Testis (tissue), 3 donors: ENCODE results near the gene LHX5. TPM values are rescaled to one million over a fixed set of nuclear protein-coding genes. Genes with fewer than 3 reads are reported as not detected.

ENCODE experiments used
- DNase-seq: peaks from one replicate; pipeline ENCODE4 v3.0.0-alpha.2; 2019
- H3K27ac ChIP-seq, 2 donors: fragments of 200-600 bp; sonication (generic); one replicate each; pipeline ENCODE4 v1.5.1; 2019
- H3K27me3 ChIP-seq: fragments of 200-600 bp; sonication (generic); one replicate; pipeline ENCODE4 v1.5.1; 2019
- H3K36me3 ChIP-seq: fragments of 200-600 bp; sonication (generic); one replicate; pipeline ENCODE4 v1.5.1; 2017; ENCODE audit warnings: low read depth; ENCODE audit errors: missing control alignments
- H3K4me1 ChIP-seq: fragments of 200-600 bp; sonication (generic); one replicate; pipeline ENCODE4 v1.5.1; 2019
- H3K4me3 ChIP-seq, 2 donors: fragments of 200-600 bp; sonication (generic); one replicate each; pipeline ENCODE4 v1.5.1; 2017 to 2019
- H3K9me3 ChIP-seq: fragments of 200-600 bp; sonication (generic); one replicate; pipeline ENCODE4 v1.5.1; 2017
- CTCF ChIP-seq, 3 experiments: fragments of 450-650 bp in 2 of 3; fragments of 200-600 bp in 1 of 3; sonication (generic) in 1 of 3; IDR thresholded peaks; one replicate each; pipeline ENCODE4 v1.5.1; 2016 to 2019; ENCODE audit warnings: antibody characterized with exemption in 3 of 3, mild to moderate bottlenecking in 2 of 3, moderate library complexity in 1 of 3
- POLR2A ChIP-seq: fragments of 450-650 bp; IDR thresholded peaks from one replicate; pipeline ENCODE4 v1.6.1; 2017; ENCODE audit warnings: antibody characterized with exemption, mild to moderate bottlenecking, moderate library complexity
- WGBS, 2 donors: methylation state at CpG; one replicate each; pipeline ENCODE4 v1.1.5; 2018; 5-methylcytosine and 5-hydroxymethylcytosine counted together
- intact Hi-C: fragments of 100-400 bp; cut with DNase I; formaldehyde crosslinking; loops from one replicate; pipeline ENCODE4 v1.15.1; 2023; ENCODE audit warnings: low total_unique reads
- polyA plus RNA-seq: library from polyadenylated mRNA; stranded (reverse); fragments of 350-450 nt; fragmentation: Illumina TruSeq; extraction: RNeasy Lipid Tissue Mini Kit (QIAGEN cat#74804); gene quantifications from one replicate; pipeline ENCODE4 v1.2.3, GENCODE V29; 2014; ENCODE audit warnings: low read depth, low replicate concordance; ENCODE audit not compliant: insufficient read depth
- total RNA-seq, 2 donors: library from RNA; depleted of rRNA; stranded (reverse); fragments of >200 nt; gene quantifications; one replicate each; pipeline ENCODE4 v1.2.3, GENCODE V29; 2016

The LHX5 gene
- total and polyA plus RNA-seq, 3 donors from 2014 or later = 0.11 to 0.12 TPM; not detected in 1

DNA sequence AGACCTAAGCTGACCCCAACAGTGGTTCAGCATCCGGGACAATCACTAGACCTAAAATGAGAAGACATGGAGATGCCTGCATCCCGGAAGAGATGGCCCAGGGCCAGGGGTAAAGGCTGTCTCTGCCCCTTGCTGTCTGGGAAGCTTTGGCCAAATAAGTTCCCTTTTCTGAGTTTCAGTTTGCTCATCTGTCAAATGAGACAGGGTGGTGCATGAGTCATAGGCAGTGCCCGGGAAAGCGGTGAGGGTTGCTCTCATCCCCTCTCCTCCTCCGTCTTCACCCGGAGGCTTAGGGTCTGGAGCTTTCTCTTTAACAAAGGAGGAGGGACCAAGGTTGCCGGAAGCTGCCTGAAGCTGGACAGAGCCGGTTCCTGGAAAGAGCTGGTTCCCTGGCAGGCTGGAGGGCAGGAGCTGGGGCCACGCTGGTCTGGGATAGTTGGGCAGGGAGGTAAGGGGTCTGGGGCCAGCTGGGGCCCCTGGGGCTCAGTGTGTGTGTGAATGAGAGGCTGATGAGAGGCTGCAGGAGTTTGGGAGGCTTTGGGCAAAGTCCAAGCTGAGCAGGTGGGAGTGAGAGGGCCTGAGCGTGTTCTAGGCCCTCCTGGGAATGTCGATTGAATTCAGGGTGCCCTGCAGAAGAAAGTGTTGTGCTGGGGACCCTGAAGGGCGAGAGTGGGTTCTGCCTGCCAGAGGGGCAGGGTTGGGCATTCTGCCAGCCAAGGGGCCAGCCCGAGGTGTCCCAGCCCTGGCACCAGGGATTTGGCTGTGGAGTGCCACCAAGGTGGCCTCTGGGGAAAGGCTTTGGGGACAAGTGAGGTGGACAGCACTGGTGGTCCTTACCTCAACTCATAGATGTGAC is 49.4 kb downstream of the LHX5 start, which contains the start of gene SDSL:
Gene SDSL (plus strand): TSS at position 351 of the 856 bp plus-strand sequence. CDS start 5,603 bp downstream, outside the sequence.
- Histone ChIP-seq H3K4me3 (peak within 1 kb of the TSS; percentile 48 to 60), H3K9me3 (no peaks in the 10 kb centered on the region), H3K4me1 (peaks cover 10% of the 10 kb centered on the region), H3K27me3 (no peaks in the 10 kb centered on the region), H3K27ac (peak within 1 kb of the TSS; percentile 79 to 82), H3K36me3 (no peaks in the 10 kb centered on the region)
- intact Hi-C loops = no loop called here
- DNase-seq = peak; percentile 81
- TF ChIP-seq POLR2A = no peak
- no peak for TF ChIP-seq CTCF (IDR thresholded peaks at IDR 0.05)
- WGBS, 2 donors = 14 to 33% methylated on average over 11 to 13 of the region's 13 CpGs

- intact Hi-C loops = no loop called here
- Histone ChIP-seq H3K4me3 (no peak overlapping the region), H3K27me3 (no peaks in the 10 kb centered on the region), H3K36me3 (no peaks in the 10 kb centered on the region), H3K9me3 (no peaks in the 10 kb centered on the region), H3K4me1 (peaks cover 10% of the 10 kb centered on the region), H3K27ac (no peak overlapping the region)
- WGBS, 2 donors = 65 to 91% methylated on average over 2 of the region's 2 CpGs
- TF ChIP-seq POLR2A = no peak
- TF ChIP-seq CTCF (IDR thresholded peaks at IDR 0.05) = no peak
- DNase-seq = no peak
These were observed 50.6 kb downstream of the LHX5 start for GRCh38 chr12:113420996-113421595.

DNA sequence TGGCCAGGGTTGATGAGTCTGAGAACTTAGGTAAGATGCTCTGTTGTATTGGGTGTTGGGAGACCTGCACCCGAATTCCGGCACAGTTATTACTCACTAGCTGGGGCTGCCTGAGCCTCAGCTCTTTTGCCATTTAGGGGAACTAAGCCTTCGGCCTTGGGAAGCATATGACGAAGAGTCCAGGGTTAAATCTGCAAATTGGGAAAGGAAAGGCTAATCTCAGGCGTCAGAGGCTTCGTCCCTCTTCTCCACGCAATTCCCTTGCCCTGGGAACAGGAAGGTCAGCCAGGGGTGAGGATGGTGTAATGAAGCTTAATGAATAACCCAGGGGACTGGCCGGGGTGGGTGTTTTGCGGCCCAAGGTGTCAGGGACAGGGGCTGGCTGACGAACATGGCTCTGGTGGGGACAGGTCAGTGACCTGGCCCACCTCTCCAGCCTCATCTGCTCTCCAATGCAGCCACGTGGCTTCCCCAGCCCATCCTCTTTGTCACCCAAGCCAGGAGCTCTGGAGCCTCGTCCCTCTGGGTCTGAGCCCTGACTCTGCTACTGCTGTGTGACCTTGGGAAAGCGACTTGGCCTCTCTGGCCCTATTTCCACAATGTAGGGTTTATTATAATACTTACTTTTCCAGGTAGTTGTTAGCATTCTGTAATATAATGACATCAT is 53.3 kb downstream of the LHX5 start:
- peak; percentile 22 for DNase-seq
- intact Hi-C loops = no loop called here
- TF ChIP-seq CTCF (IDR thresholded peaks at IDR 0.05) (no peak), POLR2A (no peak)
- H3K9me3 ChIP-seq = no peaks in the 10 kb centered on the region
- H3K4me1 ChIP-seq = peaks cover 7% of the 10 kb centered on the region
- H3K27me3 ChIP-seq = no peaks in the 10 kb centered on the region
- no peak overlapping the region for H3K4me3 ChIP-seq
- 45 to 62% methylated on average over 13 of the region's 13 CpGs for WGBS, 2 donors
- H3K36me3 ChIP-seq = no peaks in the 10 kb centered on the region
- H3K27ac ChIP-seq = no peak overlapping the region

DNA sequence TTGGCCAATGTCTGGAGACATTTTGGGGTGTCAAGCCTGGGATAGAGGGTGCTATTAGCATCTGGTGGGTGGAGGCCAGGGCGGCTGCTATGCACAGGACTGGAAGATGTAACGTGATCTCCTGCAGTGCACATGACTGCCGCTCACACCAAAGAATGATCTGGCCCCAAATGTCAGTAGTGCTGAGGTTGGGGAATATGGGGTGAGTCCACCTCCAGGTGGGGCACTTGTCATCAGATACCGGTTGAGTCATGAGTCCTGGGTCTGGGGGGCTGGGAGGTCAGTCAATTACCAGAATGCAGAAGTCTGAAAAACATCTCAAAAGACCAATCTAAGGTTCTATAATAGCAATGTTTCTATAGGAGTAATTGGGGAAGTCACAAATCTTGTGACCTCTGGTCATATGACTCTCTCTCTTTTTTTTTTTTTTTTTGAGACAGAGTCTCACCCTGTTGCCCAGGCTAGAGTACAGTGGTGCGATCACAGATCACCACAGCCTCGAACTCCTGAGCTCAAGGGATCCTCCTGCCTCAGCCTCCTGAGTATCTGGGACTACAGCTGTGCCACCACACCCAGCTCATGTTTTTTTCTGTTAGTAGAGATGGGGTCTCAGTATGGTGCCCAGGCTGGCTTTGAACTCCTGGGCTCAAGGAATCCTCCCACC is 55.4 kb downstream of the LHX5 start:
- Histone ChIP-seq H3K27ac (no peak overlapping the region), H3K4me3 (no peak overlapping the region), H3K4me1 (no peaks in the 10 kb centered on the region), H3K36me3 (no peaks in the 10 kb centered on the region), H3K27me3 (no peaks in the 10 kb centered on the region), H3K9me3 (no peaks in the 10 kb centered on the region)
- 68 to 69% methylated on average over 6 of the region's 6 CpGs for WGBS, 2 donors
- DNase-seq = peak; percentile 27
- no peak for TF ChIP-seq POLR2A
- TF ChIP-seq CTCF (IDR thresholded peaks at IDR 0.05) = no peak
- intact Hi-C loops = no loop called here
